Fibroblast of skin of abdomen (primary cell): ENCODE data around the gene DCDC2B.
"Not testable (repeated sequence)": the region's sequence is repeated elsewhere in the genome, so short reads cannot be mapped to it uniquely, and the experiment has no call there.

Experiments used
- DNase-seq: peaks from one replicate; pipeline ENCODE4 v3.0.0-alpha.2; 2013

Gene DCDC2B

DNA sequence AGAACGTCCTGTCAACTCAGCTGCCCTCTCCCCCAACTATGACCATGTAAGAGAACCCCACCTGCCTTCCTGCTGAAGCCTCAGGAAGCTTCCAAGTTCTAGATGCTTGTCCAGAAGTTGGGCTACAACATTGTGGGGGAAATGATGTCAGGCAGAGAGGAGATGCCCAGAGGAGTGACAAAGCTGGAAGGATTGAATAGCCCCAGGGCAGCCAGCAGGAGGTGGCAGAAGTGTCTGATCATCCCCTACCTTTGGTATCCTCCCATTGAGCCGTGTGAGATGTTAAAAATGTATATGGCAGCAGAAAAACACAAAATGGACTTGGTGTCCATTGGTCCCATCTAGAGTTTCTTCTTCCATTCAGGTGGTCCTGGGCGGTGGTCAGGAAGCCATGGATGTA, 19.9 kb downstream of the DCDC2B start:
- no peak for DNase-seq

DNA sequence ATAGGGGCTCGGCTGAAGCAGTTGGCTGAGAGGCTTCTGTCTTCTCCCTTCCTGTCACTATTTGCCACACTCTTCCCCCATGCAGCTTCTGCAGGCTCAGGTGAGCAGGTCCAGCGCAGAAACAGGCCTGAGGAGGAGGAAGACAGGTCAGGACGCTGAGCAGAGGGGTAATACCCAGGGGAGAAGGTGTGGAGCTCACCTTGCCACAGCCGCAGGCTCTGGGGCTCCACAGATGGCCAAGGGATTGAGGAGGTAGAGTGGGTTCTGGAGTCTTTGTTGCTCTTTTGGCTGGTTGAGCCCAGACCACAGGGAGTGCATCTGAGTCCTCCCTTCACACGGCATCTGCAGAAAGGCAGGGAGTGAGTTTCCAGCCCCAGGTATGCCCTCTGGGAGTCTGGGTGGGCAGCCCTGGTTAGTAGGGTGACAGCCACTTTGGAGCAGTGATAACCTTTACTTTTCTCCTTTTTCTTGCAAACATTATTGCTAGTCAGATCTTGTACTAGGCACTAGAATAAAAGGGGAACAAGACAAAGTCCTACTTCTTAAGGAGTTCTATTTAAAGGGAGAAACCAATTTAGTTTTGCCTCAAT, 23.0 kb downstream of the DCDC2B start:
- DNase-seq, result no peak

DNA sequence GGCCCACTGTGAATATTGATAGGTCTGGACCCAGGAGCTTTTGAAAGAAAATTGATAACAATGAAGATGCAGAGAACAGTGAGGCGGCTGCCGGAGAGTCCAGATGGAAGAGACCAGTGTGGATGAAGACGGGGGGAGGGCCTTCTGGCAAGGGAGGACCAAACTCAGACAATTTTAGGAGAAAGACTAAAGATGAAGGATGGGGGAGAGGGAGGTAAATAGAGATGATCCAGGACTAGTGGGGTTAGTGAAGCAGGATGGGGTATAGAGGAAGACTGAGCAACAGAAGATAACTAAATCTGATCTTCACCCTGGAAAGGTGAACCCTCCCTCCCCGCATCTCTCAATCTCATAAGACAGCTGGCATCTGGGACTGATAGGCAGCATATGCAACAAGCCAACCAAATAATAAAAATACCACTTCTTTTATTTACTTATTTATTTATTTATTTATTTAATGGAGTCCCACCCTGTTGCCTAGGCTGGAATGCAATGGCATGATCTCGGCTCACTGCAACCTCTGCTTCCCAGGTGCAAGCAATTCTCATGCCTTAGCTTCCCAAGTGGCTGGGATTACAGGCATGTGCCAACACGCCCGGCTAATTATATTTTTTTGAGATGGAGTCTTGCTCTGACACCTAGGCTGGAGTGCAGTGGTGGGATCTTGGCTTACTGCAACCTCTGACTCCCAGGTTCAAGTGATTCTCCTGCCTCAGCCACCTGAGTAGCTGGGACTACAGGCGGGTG, 23.8 kb downstream of the DCDC2B start:
- no peak for DNase-seq

DNA sequence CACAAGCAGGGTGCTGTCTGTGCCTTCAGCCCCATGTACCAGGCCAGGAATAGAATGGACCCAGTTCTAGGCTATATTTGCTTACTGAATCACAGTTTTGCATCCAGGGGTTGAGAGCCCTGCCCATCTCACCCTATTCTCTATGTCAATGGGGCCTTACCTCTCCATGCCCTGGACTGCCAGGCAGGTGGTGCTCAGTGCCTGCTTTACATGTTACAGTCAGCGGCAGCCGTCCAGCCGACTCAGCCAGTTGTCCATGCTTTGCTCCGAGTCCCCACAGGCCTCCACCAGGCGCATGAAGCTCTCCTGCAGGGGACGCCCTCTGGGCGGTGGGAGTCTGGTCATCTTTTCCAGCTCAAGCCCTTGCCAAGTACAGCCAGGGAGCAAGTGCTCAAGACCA, 25.9 kb downstream of the DCDC2B start:
- DNase-seq, result no peak

DNA sequence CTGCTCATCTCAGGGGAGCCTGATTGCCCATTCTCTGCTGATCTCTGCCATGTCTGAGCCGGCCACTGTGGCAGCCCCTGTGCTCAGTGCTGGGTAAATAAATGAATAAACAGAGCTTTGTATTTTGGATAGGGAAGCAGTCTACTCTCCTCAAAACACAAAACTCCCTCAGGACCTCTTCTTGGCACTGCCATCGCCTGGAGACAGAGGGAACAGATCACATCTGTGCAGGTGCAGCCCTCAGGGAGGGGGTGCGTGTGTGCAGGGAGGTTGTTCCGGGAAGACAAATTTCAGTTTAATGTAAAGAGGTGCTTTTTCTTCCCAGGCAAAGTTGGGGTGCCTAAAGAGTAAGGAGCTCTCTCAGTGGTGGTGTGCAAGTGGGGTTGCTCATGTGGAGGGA, 30.4 kb downstream of the DCDC2B start:
- DNase-seq, result no peak

DNA sequence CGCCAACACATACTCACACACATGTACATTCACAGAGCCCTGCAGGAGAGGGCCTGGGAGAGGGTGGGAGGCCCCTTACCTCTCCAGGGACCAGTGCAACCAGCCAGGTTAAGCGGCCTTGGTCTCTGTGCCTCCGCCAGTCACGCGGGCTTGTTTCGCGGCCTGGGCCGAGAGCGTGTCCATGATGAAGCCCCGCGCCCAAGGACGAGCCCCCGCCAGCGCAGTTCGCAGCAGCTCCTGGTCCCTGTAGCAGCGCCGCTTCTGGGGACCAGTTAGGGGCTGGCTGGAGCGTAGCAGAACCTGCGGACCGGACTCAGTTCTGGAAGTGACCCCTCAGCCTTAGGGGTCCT, 30.9 kb downstream of the DCDC2B start:
- no peak for DNase-seq

DNA sequence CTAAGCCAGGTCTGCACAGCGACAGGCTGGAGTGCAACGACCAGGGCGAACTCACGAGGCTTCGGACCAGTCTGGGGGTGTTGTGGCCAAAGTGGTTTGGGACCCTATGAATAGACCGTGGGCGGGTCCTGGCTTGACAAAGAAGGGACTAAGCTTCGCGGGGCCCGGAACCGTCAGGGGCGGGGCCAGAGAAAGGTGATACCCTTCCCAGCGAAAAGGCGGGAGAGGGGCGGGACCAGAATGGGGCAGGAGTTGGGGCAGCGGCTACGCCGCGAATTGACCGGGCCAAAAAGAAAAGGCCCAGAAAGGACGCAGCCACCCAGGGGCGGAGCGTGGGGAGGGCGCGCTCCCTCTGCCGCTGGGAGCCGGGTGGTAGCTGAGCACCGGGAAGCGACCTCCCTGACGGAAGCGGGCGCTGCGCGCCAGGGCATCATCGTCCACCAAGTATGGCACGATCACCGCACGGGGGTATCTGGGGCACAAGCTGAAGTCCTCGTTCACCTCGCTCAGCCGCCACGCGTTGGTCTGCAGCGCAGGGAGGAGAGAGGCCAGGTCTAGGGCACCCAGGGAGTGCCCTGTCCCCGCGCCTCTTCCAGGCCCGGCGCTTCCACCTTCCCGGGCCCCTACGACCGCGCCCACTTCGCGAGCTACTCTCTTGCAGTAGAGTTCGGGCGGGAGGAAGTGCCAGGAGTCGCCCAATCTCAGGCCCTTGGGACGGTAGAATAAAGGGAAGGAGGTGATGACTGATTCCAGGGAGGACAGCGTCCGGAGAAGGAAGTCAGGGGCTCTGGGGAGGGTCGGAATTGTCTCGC, 31.5 kb downstream of the DCDC2B start:
- DNase-seq, result peak; percentile 36

DNA sequence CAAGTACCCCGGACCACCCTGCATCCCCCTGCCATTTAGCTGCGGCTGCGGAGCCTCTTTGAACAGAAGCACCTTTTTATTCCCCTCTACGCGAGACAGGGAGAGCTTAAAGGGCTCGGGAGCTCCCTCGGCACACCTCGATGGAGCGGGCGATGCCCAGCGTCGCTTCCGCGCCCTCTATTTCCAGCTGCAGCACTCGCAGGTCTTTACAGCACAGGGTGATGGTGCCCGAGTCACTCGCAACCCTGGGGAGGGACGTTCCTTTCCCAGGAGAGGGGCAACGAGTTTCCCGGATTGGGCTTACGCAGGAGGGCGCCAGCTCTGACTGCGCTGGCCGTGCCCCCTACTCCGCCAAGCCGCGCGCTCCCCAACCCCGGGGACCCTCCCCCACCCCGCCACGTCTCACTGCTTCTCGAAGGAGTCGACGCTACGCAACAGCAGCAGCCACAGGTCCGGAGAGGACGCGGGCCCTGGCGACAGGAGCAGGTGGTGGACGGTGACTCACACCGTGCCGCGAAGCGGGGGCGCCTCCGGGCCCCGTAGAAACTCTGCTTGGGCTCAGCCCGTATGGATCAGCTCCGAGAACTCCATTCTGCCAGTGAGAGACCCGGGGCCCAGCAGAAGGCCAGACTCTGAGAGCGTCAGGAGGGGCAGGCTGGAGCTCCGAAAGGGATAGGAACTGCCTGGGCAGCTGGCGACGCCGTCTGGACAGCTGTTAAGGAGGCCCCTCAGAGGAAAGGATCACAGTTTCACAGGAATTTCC, 32.3 kb downstream of the DCDC2B start:
- peak; percentile 27 for DNase-seq

DNA sequence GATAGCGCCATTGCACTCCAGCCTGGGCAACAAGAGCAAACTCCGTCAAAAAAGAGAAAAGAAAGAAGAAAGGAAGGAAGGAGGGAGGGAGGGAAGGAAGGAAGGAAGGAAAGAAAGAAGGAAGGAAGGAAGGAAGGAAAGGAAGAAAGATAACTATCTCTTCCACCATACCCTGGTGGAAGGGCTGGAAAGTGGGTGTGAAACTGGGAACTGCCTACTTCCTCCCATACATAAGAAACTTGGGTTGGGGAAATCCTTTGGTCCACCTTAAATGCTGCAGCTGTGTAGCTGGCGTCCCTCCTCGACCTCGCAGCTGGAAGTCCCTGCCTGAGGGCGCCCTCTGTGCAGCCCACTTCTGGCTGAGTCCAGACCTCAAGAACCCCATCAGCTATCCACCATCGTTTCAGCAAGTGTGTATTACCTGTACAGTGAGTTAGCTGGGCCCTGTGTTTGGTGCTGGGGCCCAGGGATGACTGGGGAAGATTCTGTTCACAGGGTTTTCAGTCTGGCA, 33.5 kb downstream of the DCDC2B start:
- no peak for DNase-seq

DNA sequence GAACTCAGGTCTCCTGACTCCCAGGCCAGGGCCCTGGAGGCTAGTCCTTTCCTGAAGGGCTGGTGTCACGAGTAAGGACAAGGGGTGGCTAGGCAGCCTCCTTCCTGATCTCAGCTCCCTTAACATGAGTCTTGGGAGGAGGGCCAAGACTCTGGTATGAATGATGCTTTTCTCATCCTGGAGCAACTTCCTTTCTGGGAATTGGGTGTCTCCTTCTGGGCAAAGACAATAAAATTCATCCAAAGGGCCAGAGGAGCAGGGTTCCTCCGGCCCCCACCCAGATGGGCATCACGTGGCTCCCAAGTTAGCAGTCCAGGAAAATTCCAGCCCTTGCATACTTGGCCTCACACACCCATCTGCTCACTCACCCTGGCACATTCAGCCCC, 38.0 kb downstream of the DCDC2B start, which contains the start of gene FAM167B:
TSS of gene FAM167B (plus strand) at position 335 of the 386 bp plus-strand sequence. CDS start 200 bp downstream, outside the sequence.
- peak; percentile 69 for DNase-seq

DNA sequence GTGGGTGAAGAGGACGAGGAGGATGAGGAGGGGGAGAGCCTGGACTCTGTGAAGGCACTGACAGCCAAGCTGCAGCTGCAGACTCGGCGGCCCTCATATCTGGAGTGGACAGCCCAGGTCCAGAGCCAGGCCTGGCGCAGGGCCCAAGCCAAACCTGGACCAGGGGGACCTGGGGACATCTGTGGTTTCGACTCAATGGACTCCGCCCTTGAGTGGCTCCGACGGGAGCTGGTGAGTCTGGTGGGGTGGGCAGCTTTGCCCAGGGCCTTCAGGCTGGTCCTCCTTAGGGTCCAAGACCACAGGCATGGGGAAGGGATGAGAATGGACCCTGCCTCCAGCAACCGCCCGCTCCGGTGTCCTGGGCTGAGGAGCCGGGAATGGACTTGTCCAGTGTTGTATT, 38.6 kb downstream of the DCDC2B start:
- DNase-seq, result no peak

DNA sequence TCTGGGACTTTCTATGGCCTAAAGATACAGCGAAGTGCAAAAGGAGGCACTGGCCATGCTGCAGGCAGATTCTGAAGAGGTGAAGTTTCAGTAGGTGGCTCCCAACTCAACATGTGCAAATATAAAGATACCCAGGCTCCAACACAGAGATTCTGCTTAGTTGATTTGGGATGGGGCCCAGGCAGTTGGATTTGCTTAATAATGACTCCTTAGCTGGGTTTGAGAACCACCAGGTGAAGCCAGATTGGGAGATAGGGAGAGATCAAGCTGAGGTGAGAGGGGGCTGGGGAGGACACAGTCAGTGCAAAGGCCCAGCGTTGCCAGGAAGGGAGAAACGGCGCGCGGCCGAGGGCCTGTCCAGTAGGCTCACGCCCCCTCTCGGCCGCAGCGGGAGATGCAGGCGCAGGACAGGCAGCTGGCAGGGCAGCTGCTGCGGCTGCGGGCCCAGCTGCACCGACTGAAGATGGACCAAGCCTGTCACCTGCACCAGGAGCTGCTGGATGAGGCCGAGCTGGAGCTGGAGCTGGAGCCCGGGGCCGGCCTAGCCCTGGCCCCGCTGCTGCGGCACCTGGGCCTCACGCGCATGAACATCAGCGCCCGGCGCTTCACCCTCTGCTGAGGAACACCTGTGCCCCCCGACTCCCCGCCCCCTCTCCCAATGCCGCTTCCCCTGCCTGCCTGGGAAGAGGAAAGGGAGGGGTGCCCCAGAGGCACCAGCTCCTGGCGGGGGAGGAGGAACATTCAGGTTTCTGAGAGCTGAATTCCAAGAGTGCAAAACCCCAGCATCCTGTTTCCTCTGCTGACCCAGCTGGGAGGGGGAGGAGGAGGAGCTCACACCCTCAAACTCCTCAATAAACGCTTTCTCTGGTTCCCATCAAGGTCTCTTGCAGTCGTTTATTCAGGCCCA, 39.3 kb downstream of the DCDC2B start:
- peak; percentile 56 for DNase-seq

DNA sequence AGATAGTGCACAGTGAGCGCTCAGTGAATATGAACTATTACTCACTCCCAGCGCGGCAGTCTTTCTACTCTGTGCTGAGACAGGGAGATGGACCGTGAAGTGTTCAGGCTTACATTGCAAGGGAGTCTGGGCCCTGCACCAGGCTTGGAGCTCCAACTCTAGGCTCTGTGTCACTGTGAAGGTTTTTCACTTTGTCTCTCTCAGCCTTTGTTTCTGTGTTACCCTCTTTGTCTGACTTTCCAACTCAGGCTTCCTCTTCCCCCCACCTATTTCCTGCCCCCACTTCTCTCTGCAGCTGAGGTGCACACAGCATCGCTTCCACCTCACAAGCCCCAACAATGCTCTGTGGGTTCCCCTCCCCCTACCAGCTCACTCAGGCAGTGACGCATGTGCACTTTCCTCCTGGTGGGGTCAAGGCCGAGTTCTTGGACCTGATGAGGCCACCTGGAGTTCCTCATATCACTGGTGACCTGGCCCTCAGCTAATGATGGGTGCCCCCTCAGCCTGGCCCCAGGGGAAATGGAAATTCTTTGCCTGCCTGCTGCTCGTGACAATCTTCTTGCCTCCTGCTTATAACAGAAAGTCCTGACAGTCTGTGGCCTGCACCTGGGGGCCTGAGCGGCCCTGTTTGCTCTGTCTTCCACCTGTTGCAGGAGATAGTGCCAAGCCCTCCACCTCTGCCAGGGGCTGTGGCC, 41.1 kb downstream of the DCDC2B start:
- DNase-seq, result no peak

DNA sequence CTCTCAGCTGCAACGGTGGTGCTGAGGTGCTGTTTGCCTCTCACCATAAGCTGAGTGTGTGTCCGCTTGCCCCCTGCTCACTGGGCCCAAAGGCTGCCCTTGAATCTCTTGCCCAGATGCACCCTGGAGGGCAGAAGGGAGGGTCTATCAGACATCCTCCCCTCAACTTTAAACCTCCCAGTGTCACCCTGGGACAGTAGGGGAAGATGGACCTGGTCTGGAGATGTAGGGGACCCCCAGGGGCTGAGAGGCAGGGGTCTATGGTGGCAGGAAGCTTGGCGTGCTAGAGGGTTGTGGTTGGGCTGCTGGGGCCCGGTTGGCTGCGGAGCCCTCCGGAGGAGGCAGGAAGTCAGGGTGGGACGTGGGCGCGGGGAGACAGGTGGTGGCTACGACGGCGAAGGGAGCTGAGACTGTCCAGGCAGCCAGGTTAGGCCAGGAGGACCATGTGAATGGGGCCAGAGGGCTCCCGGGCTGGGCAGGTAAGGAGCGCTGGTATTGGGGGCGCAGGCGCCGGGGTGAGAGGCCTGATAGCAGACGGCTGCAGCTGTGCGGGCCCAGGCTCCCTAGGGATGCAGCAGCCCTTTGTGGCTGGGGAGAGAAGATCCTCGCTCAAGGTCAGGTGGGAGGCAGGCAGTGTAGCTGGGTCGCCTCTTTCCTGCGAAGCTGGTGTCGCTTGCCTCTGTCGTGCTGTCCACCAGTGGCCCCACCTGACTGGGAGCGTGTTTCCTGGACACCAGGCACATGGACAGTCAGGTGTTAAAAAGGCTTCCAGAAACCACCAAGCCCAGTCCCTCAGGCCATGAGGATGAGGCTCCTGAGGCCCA, 42.2 kb downstream of the DCDC2B start, which contains the start of gene LCK:
TSS of gene LCK (plus strand) at position 373 of the 824 bp plus-strand sequence. CDS start 23,065 bp downstream, outside the sequence.
- DNase-seq, result no peak

DNA sequence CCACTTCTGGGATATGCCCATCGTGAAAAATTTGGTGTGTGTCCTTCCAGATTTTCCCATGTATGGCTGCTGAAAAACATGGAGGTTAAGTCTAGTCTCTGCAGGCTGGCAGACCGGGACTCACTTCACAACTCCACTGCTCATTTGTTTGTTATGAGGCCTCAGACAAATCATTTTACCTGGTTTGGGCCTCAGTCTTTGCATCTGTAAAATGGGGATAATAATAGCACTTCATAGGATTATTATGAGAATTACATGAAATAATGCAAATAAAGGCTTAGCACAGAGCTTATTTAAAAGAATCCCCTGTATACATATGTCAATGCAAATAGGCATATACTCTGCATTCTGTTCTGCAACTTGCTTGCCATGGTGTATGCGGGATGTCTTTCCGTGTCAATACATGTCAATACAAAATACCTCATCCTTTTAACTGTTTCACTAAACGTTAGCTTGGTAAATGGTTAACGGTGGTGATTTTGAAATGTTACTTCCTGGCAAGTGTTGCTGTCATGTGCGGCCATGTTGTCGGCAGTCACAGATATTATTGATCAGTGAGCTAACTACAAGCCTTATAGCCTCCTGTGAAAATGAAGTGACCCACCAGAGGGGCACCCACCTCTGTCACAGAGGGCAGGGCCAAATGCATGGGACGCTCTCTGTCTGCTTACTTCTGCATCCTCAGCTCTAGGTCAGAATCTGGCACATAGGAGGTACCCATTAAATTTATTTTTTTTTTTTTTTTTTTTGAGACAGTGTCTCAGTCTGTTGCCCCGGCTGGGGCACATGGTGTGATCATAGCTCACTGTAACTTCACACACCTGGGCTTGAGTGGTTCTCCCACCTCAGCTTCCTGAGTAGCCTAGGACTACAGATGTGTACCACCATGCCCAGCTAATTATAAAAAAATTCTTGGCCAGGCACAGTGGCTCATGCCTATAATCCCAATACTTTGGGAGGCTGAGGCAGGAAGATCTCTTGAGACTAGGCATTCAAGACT, 46.5 kb downstream of the DCDC2B start:
- DNase-seq, result no peak

DNA sequence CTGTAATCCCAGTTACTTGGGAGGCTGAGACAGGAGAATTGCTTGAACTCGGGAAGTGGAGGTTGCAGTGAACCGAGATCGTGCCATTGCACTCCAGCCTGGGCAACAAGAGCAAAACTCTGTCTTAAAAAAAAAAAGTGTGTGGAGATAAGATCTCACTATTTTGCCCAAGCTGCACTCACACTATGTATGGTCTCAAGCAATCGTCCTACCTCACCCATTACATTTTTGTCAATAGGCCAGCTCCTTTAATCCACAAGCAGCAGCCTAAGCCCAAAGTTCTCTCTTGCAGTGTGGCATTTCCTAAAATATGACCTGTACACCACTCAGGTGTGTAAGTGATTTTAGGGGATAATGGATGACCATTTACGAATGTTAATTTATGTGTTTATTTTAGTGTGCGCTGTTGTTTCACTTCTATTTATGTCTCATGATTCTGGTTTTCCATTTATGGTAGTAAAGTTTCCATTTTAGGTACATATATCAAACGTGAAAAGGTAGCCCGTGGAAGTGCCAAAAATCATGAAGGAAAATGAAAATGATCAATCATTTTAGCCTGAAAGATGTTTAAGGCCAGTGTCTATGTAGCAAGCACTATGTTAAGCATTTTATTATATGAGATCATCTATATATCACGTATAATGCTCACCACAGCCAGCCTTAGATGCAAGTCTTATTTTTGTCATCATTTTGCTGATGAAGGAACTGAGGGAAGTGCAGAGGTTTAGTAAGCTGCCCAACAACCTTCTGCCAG, 47.8 kb downstream of the DCDC2B start:
- no peak for DNase-seq

DNA sequence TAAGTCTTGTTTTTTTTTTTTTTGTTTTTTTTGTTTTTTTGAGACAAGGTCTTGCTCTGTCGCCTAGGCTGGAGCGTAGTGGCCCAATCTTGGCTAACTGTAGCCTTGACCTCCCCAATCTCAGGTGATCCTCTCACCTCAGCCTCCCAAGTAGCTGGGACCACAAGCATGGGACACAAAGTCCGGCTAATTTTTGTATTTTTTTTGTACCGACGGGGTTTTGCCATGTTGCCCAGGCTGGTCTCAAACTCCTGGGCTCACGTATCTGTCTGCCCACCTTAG, 48.3 kb downstream of the DCDC2B start:
- DNase-seq, result no peak

DNA sequence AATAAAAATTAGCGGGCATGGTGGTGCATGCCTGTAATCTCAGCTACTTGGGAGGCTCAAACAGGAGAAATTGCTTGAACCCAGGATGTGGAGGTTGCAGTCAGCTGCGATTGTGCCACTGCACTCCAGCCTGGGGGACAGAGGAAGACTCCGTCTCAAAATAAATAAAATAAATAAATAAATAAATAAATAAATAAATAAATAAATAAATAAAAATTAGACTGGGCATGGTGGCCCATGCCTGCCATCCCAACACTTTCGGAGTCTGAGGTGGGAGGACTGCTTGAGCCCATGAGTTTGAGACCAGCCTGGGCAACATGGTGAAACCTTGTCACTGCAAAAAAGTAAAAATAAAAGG, 54.3 kb downstream of the DCDC2B start:
- DNase-seq, result not testable (repeated sequence)
